ENCODE data around the gene KCTD4.

GRCh38 chr13:45219938-45220375, 19.1 kb upstream of the KCTD4 start:
- no peak for TF ChIP-seq CTCF (IDR thresholded peaks at IDR 0.05)
- no peak for TF ChIP-seq POLR2AphosphoS5 (IDR thresholded peaks at IDR 0.05)
- TF ChIP-seq POLR2A (IDR thresholded peaks at IDR 0.05): no peak
- no peak for TF ChIP-seq EP300 (IDR thresholded peaks at IDR 0.05)

All from gastroesophageal sphincter (tissue), 3 donors.